Nephron (organoid): Measurements from ENCODE around the gene OR8U1.

Experiments
- H3K27ac Mint-ChIP-seq, 3 experiments: 2 replicates each; pipeline ENCODE4 v1.8.0; 2020; ENCODE audit warnings: mixed read lengths in 3 of 3, mild to moderate bottlenecking in 2 of 3, moderate library complexity in 1 of 3
- H3K27me3 Mint-ChIP-seq: 2 replicates; pipeline ENCODE4 v1.8.0; 2021; ENCODE audit warnings: low read depth, mild to moderate bottlenecking, moderate library complexity, mixed read lengths
- H3K36me3 Mint-ChIP-seq: 2 replicates; pipeline ENCODE4 v1.8.0; 2020; ENCODE audit warnings: low read depth, mixed read lengths
- H3K4me1 Mint-ChIP-seq: 2 replicates; pipeline ENCODE4 v1.8.0; 2020; ENCODE audit warnings: mixed read lengths
- H3K4me3 Mint-ChIP-seq, 3 experiments: 2 replicates each; pipeline ENCODE4 v1.8.0; 2020; ENCODE audit warnings: mild to moderate bottlenecking in 3 of 3, mixed read lengths in 3 of 3, moderate library complexity in 2 of 3
- H3K9me3 Mint-ChIP-seq: 2 replicates; pipeline ENCODE4 v1.8.0; 2020; ENCODE audit warnings: mixed read lengths
- TF ChIP-seq, protein P1 (sequence below), 3 experiments: fragments of 200-600 bp; sonication (generic); IDR thresholded peaks; one replicate each; pipeline ENCODE4 v1.5.0; 2021; ENCODE audit warnings: antibody characterized with exemption in 3 of 3; ENCODE audit not compliant: unreplicated experiment in 3 of 3

OR8U1 gene

DNA sequence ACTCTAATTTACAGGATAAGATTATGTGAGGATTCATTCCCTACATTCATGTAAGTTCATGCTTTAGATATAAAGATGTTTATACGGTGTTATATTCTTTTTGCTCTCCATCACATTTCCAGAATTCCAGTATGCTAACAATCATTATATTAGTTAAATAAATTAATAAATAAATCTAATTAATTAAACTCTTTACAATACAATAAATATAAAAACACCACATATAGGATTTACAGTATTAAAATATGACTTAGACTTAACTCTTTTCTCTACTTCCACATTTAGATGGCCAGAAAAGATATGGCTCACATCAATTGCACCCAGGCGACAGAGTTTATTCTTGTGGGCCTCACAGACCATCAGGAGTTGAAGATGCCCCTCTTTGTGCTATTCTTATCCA lies at the start of gene OR8U1:
Gene OR8U1 (plus strand): TSS at position 301 of the 400 bp plus-strand sequence. CDS start 0 bp downstream, at position 301.
- Mint-ChIP-seq H3K4me1 (no peaks in the 10 kb centered on the region), H3K4me3 (no peak within 1 kb of the TSS), H3K36me3 (no peaks in the 10 kb centered on the region), H3K27ac (no peak within 1 kb of the TSS), H3K27me3 (no peaks in the 10 kb centered on the region), H3K9me3 (no peaks in the 10 kb centered on the region)
- TF ChIP-seq, protein P1, sequence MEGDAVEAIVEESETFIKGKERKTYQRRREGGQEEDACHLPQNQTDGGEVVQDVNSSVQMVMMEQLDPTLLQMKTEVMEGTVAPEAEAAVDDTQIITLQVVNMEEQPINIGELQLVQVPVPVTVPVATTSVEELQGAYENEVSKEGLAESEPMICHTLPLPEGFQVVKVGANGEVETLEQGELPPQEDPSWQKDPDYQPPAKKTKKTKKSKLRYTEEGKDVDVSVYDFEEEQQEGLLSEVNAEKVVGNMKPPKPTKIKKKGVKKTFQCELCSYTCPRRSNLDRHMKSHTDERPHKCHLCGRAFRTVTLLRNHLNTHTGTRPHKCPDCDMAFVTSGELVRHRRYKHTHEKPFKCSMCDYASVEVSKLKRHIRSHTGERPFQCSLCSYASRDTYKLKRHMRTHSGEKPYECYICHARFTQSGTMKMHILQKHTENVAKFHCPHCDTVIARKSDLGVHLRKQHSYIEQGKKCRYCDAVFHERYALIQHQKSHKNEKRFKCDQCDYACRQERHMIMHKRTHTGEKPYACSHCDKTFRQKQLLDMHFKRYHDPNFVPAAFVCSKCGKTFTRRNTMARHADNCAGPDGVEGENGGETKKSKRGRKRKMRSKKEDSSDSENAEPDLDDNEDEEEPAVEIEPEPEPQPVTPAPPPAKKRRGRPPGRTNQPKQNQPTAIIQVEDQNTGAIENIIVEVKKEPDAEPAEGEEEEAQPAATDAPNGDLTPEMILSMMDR (IDR thresholded peaks at IDR 0.05; ENCODE audit: unreplicated experiment in 3 of 3) = no peak

DNA sequence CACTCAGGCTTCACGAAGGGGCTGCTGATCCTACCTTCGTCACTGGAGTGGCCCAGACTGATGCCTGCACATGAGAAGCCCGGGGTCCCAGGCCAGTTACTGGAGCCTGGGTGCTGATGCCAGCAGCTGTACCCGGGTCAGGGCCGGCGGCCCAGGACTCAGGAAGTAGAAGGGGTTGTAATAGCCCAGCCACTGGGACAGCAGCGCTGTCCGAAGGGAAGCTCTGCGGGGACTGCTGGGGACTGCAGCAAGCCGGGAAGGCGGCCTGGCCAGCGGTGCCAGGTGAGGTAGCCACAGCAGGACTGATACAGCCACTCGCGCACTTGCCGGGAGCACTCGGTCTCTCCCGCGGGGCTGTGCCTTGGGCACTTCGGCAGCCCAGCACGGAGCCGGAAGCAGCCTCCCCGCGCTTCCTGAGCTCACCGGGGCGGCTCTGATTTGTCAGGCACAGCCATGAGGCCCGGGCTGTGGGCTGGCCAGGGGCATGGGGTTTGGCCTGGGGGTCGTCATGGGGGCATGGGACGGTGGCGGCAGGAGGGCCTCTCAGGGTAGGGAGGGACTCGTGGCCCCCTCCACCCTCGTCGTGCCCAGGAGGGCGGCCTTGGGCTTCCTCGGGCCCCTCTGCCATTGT lies 43.4 kb upstream of the OR8U1 start:
- no peaks in the 10 kb centered on the region for H3K27me3 Mint-ChIP-seq
- no peak overlapping the region for H3K27ac Mint-ChIP-seq
- no peaks in the 10 kb centered on the region for H3K36me3 Mint-ChIP-seq
- H3K4me1 Mint-ChIP-seq = no peaks in the 10 kb centered on the region
- no peaks in the 10 kb centered on the region for H3K9me3 Mint-ChIP-seq
- no peak overlapping the region for H3K4me3 Mint-ChIP-seq
- TF ChIP-seq, protein P1 (IDR thresholded peaks at IDR 0.05; ENCODE audit: unreplicated experiment in 3 of 3) = no peak

DNA sequence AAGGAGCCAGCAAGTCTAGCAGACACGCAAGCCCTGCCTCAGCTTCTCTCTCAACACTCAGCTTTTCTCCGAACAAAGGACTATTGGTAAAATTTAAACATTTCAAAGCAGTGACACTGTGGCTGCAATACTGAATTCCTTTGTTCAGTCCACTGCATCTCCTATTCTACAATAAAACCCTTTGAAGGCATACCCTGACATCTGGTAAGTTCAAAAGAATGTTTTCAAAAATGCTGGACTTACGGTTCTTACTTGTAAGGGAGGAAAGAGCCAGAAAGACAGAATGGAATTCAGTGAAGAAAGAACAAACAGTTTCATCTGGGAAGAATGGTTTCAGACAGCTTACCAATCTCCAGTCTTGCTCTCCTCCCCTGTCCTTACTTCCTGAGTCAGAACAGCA lies 42.3 kb upstream of the OR8U1 start:
- no peaks in the 10 kb centered on the region for H3K27me3 Mint-ChIP-seq
- no peaks in the 10 kb centered on the region for H3K36me3 Mint-ChIP-seq
- peak overlapping the region in 2 of 3 experiments; percentile 12 to 70 for H3K27ac Mint-ChIP-seq
- no peak overlapping the region for H3K4me3 Mint-ChIP-seq
- TF ChIP-seq, protein P1 (IDR thresholded peaks at IDR 0.05; ENCODE audit: unreplicated experiment in 3 of 3) = no peak
- H3K9me3 Mint-ChIP-seq = no peaks in the 10 kb centered on the region
- H3K4me1 Mint-ChIP-seq = no peaks in the 10 kb centered on the region

DNA sequence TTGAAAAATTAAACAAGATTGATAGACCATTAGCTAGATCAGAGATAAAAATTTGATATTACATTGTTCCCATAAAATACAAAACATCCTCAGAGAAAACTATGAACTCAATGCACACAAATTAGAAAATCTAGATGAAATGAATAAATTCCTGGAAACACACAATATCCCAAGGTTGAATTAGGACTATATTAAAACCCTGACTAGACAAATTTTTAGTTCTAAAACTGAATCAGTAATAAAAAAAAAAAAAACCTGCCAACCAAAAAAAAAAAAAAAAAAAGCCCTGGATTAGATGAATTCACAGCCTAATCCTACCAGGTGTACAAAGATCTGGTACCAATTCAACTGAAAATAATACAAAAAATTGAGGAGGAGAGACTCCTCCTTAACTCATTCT lies 35.1 kb upstream of the OR8U1 start:
- no peaks in the 10 kb centered on the region for H3K27me3 Mint-ChIP-seq
- TF ChIP-seq, protein P1 (IDR thresholded peaks at IDR 0.05; ENCODE audit: unreplicated experiment in 3 of 3) = no peak
- H3K27ac Mint-ChIP-seq = no peak overlapping the region
- H3K4me1 Mint-ChIP-seq = no peaks in the 10 kb centered on the region
- H3K36me3 Mint-ChIP-seq = no peaks in the 10 kb centered on the region
- no peak overlapping the region for H3K4me3 Mint-ChIP-seq
- H3K9me3 Mint-ChIP-seq = peaks cover 6% of the 10 kb centered on the region

DNA sequence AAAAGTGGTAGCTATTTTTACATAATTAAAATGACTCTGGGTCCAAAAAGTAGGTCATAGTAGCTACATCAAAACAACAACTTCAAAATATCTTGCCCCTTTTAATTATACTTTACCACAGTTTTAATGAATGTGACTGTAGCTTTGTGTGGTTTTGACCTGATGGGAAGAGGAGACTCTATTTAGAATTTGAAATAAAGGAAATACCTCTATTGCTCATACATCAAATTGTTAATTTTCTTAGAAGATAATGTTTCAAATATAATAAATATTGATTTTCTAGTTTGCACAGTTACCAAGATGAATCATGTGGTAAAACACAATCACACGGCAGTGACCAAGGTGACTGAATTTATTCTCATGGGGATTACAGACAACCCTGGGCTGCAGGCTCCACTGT lies 29.7 kb upstream of the OR8U1 start, which contains the start of gene OR8K1:
Gene OR8K1 (plus strand): TSS at position 301 of the 400 bp plus-strand sequence. CDS start 0 bp downstream, at position 301.
- TF ChIP-seq, protein P1 (IDR thresholded peaks at IDR 0.05; ENCODE audit: unreplicated experiment in 3 of 3) = no peak
- Mint-ChIP-seq H3K27ac (no peak within 1 kb of the TSS), H3K4me1 (no peaks in the 10 kb centered on the region), H3K4me3 (no peak within 1 kb of the TSS), H3K36me3 (no peaks in the 10 kb centered on the region), H3K27me3 (no peaks in the 10 kb centered on the region), H3K9me3 (no peaks in the 10 kb centered on the region)

DNA sequence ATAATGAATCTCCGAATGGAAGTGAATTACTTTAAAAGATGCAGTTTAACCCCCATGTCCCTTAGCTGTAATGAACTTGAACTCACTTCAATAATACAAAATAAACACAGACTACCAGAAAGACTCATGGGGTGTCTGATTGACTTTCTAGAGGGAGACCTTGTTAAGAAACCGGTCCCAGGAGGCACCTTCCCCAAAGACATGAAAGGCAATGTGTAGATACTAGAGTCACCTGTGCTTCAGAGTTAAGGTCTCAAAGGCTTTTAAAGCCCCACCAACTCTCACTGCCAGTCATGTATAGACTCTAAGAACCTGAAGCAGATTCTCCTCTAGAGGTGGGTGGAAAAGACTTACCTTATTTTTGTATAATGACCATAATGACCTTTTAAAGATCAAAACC lies 21.4 kb upstream of the OR8U1 start, which contains the start of gene OR8J1:
Gene OR8J1 (plus strand): TSS at position 301 of the 400 bp plus-strand sequence. CDS start 5,956 bp downstream, outside the sequence.
- H3K4me3 Mint-ChIP-seq = no peak within 1 kb of the TSS
- no peaks in the 10 kb centered on the region for H3K36me3 Mint-ChIP-seq
- H3K27me3 Mint-ChIP-seq = no peaks in the 10 kb centered on the region
- H3K9me3 Mint-ChIP-seq = no peaks in the 10 kb centered on the region
- TF ChIP-seq, protein P1 (IDR thresholded peaks at IDR 0.05; ENCODE audit: unreplicated experiment in 3 of 3) = no peak
- no peaks in the 10 kb centered on the region for H3K4me1 Mint-ChIP-seq
- no peak within 1 kb of the TSS for H3K27ac Mint-ChIP-seq
